GM18508 (cell line): ENCODE data around the gene CTSZ.
"Not testable (repeated sequence)": the region's sequence is repeated elsewhere in the genome, so short reads cannot be mapped to it uniquely, and the experiment has no call there.

Experiments used
- ATAC-seq: cut with Tn5 transposase; IDR thresholded peaks from one replicate; pipeline ENCODE4 v1.9.1; 2021; ENCODE audit warnings: moderate number of reproducible peaks; ENCODE audit not compliant: insufficient read depth, unreplicated experiment

The CTSZ gene

DNA sequence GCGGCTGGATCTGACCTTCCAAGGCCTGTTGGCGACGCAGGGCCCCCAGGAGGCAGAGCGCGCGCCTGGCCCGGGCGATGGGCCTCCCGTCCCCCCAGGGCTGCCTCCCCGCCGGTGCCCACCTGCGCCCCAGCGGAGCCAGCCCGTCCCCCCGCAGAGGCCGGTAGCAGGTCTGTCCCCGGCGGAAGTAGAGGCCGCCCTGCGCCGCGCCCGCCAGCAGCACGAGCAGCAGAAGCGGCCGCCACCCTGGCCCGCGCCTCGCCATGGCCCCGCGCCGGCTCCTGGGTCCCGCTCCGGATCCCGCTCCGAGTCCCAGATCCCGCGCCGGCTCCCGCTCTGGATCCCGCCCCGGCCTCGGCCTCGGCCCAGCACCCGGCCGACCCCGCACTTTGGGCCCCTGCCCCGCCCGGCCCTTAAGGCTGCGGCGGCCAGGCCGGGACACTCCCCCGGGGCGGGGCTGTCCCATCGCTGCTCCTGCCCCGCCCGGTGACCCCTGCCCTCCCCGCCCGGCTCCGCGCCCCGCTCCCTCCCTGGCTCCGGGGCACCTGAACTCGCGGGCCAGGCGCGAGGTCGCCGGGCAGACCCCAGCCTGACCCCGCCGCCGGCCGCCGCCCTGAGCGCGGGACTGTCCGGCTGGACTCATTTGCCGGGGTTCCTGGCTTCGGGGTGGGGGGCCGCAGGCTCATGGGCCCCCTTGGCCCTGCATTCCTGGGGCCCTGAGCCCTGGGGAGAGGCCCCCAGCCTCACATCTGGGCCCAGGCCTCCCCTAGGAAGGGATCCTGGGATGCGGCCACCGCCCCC, at the start of gene CTSZ:
TSS of gene CTSZ (minus strand) at position 391 of the 801 bp plus-strand sequence. CDS start at position 265, 126 bp downstream.
- no peak for ATAC-seq

- ATAC-seq: no peak
Measured at GRCh38 chr20:59055302-59055701, 48.2 kb upstream of the CTSZ start.

DNA sequence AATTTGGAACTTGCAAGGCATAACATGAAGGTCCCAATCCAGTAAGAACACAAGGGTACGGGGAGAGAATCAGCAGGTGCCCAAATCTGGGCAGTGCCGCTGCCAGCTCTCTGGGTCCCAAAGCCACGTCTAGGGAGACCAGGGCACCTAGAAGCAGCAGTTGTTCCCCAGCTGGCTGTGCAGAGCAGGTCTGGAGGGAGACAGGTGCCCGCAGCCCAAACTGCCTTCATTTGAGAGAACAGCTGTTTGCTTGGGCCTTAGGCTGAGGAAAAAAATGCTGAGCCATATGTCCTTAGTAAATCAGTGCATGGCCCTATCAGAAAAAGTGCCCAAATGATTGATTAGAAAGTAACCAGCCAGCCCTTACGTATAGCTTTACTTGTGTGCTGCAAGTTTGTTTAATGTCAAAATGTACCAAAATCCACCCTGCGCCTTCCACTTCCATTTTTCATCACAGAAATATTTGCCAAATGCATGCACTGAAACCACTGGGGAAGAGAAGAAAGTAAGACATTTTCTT, 44.7 kb upstream of the CTSZ start:
- no peak for ATAC-seq

DNA sequence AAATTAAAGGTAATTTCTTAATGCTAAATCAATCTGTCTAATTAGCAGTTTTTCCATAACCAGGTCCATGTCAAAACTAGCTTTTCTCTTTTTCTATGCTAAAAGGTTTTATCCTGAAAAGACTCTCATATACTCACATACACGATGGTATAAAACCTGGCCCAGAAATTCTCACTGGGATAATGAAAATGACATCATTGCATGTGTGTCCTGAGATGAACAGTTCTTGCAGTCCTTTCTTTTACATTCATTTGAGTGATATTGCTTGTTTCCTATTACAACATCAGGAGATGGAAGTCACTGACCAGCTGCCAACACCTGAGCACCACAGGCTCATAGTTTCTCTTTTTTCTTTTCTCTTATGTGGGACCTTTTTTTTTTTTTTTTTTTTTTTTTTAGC, 43.4 kb upstream of the CTSZ start:
- no peak for ATAC-seq

DNA sequence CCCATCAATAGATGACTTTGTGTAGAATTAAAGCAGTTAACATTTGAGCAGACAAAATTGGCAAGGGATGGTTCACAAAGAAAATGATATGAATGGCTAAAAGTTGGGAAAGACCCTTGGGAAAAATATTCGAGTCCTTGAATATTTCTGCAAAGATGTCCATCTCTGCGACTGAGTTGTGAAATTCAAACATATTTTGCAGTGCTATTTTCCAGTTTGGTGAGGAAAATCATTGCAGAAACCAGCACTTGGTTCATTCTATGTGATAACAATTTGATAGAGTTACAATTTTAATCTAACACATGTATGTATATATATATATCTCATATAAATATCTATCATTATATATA, 41.6 kb upstream of the CTSZ start:
- ATAC-seq: no peak

GRCh38 chr20:59047938-59048680, 41.1 kb upstream of the CTSZ start:
- no peak for ATAC-seq

- no peak for ATAC-seq
Measured at GRCh38 chr20:59046862-59047261, 39.8 kb upstream of the CTSZ start.

DNA sequence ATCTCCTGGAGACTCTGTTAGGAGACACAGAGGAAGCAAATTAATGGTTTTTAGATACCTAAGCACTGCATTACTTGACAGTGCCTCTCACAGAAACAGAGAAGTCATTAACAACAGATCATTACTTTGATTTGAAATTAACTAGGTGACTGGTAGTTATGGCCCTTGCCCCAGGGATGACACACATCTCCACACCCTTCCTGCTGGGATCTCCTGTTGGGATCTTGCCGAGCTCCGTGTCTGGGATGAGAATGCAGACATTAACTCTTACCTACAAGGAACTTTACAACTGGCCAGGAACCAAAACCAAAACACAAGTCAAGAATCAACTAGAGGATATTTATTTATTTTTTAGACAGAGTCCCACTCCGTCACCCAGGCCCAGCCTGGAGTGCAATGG, 37.7 kb upstream of the CTSZ start:
- no peak for ATAC-seq

- no peak for ATAC-seq
Measured at GRCh38 chr20:59044295-59044694, 37.2 kb upstream of the CTSZ start.

- ATAC-seq: no peak
Measured at GRCh38 chr20:59043698-59044097, 36.6 kb upstream of the CTSZ start.

- ATAC-seq: peak; percentile 49
Measured at GRCh38 chr20:59042796-59043631, 36.0 kb upstream of the CTSZ start.

DNA sequence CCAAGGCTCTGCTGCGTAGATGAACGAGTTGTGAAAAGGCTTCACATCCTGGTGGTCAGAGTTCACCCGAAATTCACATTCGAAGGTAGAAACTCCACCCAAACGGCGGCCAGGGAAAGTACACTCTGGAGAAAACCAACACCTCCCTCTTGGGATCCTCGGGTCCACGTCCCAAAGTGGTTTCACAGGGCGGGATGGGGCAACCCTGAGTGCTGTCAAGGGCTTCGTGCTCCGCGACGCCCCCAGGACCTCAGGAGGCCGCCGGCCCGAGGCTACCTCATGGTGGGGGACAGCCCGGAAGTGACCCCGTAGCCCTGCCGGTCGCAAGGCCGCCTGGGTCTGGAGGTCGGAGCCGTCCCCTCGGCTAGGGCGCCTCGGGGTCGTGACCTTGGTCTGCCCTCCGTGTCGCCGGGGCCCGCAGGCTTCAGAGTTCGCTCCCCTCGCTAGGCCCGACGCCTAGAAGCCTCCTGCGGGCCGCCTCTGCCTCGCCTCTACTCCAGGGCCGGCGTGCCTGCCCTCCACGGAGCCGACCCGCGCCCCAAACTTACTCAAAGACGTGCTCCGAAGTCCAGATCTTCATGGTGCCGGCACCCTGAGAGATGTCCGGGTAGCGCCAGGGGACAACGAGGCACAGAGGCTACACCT, 35.2 kb upstream of the CTSZ start, which contains the start of gene PRELID3B:
TSS of gene PRELID3B (minus strand) at position 636 of the 645 bp plus-strand sequence. CDS start at position 580, 56 bp downstream.
- ATAC-seq: peak; percentile 12

- not testable (repeated sequence) for ATAC-seq
Measured at GRCh38 chr20:59041487-59041886, 34.4 kb upstream of the CTSZ start.

- ATAC-seq: no peak
Measured at GRCh38 chr20:59040667-59041066, 33.6 kb upstream of the CTSZ start.

GRCh38 chr20:59039233-59039632, 32.2 kb upstream of the CTSZ start:
- no peak for ATAC-seq

GRCh38 chr20:59037386-59037785, 30.3 kb upstream of the CTSZ start:
- ATAC-seq: no peak

DNA sequence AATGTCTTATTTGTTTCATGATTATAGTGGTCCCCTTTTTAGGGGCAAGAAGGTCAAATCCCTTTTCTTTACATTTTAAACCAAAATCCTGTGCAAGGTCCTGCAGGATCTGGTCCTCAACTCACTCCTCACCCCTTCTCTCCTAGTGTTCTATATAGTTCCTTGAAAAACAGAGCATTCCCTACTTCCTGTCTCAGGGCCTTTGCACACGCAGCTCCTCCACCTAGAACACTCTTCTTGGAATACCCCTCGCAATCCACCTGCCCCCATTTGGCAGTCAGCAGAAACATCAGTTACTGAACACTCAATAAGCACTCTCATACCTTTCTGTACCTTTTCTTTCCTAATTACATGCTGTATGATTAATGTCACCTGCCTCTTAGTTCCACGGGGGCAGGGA, 28.3 kb upstream of the CTSZ start:
- ATAC-seq: no peak

DNA sequence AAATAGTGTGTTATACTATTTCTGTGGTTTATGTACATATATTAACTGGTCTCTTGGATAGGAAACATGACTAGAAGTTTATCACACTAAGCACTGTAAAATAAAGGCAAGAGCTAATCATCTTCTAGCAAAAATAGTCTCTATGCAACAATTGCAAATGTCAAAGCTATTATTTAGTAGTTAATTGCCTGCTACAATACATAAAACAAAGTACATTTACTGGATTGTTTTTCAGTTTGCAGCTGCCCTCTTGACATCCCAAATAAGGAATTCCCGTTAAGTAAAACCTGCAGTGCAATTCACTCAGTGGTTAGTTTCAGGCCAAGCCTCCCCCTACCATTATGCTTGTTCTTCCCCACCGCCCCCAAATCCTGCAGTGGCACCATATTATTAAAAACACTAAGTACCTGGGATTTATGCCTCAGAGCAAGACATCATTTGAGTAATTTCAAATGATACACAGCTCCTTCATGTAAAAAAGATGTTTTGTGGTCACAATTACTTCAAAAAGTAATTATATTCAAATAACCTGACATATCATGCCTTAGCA, 26.6 kb upstream of the CTSZ start:
- ATAC-seq: no peak

- no peak for ATAC-seq
Measured at GRCh38 chr20:59033093-59033492, 26.0 kb upstream of the CTSZ start.

- peak; percentile 28 for ATAC-seq
Measured at GRCh38 chr20:59032713-59033059, 25.6 kb upstream of the CTSZ start.
